ENCODE results near the gene PRKN. TPM values are rescaled to one million over a fixed set of nuclear protein-coding genes. Genes with fewer than 3 reads are reported as not detected.

Gene PRKN
- total RNA-seq, 2 donors from 2014 or later: 3.3 to 4.8 TPM

DNA sequence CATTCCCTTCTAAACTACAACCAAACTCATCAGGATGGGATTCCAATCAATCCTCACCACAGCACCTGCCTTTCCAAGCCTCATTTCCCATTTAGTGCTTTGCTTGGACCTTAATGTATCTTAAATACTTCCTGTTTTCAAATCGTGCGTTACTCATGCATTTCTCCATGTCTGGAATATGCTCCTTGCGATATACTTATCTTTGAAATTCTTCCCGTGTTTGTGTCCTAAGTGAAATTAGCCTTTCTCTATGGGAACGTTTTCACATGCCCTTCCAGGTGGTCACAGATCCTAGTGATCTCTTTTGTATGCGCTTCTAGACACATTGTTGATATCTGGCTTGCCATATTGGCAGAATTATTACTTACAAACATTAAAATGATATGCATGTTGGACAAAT lies 833.1 kb downstream of the PRKN start:
- H3K27ac ChIP-seq (ENCODE audit: low read depth, low read length): no peak overlapping the region
- H3K4me1 Mint-ChIP-seq: peaks cover 8% of the 10 kb centered on the region
- H3K9me3 ChIP-seq (ENCODE audit: control insufficient read depth, low read length): no peaks in the 10 kb centered on the region
- 87 to 95% methylated on average over 5 to 6 of the region's 6 CpGs for WGBS, 2 experiments (ENCODE audit: insufficient coverage in 1 of 2, insufficient read length in 1 of 2)
- no peak for DNase-seq
- H3K9ac ChIP-seq (ENCODE audit: extremely low read depth, low read length, poor library complexity, severe bottlenecking): no peak overlapping the region
- no peak overlapping the region for H3K4me3 ChIP-seq (ENCODE audit: low read length)
- TF ChIP-seq, protein P1, sequence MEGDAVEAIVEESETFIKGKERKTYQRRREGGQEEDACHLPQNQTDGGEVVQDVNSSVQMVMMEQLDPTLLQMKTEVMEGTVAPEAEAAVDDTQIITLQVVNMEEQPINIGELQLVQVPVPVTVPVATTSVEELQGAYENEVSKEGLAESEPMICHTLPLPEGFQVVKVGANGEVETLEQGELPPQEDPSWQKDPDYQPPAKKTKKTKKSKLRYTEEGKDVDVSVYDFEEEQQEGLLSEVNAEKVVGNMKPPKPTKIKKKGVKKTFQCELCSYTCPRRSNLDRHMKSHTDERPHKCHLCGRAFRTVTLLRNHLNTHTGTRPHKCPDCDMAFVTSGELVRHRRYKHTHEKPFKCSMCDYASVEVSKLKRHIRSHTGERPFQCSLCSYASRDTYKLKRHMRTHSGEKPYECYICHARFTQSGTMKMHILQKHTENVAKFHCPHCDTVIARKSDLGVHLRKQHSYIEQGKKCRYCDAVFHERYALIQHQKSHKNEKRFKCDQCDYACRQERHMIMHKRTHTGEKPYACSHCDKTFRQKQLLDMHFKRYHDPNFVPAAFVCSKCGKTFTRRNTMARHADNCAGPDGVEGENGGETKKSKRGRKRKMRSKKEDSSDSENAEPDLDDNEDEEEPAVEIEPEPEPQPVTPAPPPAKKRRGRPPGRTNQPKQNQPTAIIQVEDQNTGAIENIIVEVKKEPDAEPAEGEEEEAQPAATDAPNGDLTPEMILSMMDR (conservative IDR thresholded peaks at IDR 0.05): no peak
- no peak overlapping the region for H3K4me3 Mint-ChIP-seq
- peaks cover 31% of the 10 kb centered on the region for H3K27me3 Mint-ChIP-seq (ENCODE audit: insufficient read depth)
- no peaks in the 10 kb centered on the region for H3K36me3 ChIP-seq (ENCODE audit: control insufficient read depth, insufficient read depth, low read length)
- H3K36me3 Mint-ChIP-seq (ENCODE audit: low read depth): no peaks in the 10 kb centered on the region
- no peaks in the 10 kb centered on the region for H3K9me3 Mint-ChIP-seq
- H3K27me3 ChIP-seq (ENCODE audit: control insufficient read depth, insufficient read depth, low read length, poor library complexity, severe bottlenecking): no peaks in the 10 kb centered on the region
- H3K27ac Mint-ChIP-seq: no peak overlapping the region
- H3K4me1 ChIP-seq (ENCODE audit: control insufficient read depth, insufficient read depth, low read length): no peaks in the 10 kb centered on the region

DNA sequence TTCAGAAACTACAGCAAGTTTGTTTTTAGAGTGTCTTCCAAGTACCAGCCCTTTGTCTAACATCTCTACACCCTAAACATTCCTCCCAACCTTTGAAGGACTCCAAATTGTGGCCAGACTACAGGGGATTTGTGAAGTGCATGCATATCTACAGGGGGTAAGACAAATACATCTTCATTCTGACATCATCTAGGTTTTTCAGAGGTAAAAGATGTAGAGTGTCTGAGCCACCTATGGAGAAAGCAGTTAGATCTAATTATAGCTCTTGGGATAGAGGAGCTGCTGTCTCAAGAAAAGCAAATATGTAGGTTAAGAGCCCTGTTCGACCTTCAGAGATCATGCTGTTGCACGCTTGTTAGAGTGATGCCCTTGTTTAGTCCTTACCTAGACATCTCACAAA lies 836.0 kb downstream of the PRKN start:
- H3K27ac Mint-ChIP-seq: no peak overlapping the region
- no peaks in the 10 kb centered on the region for H3K36me3 ChIP-seq (ENCODE audit: control insufficient read depth, insufficient read depth, low read length)
- H3K4me3 ChIP-seq (ENCODE audit: low read length): no peak overlapping the region
- H3K9me3 Mint-ChIP-seq: no peaks in the 10 kb centered on the region
- H3K9me3 ChIP-seq (ENCODE audit: control insufficient read depth, low read length): no peaks in the 10 kb centered on the region
- H3K27ac ChIP-seq (ENCODE audit: low read depth, low read length): no peak overlapping the region
- H3K9ac ChIP-seq (ENCODE audit: extremely low read depth, low read length, poor library complexity, severe bottlenecking): no peak overlapping the region
- WGBS, 2 experiments (ENCODE audit: insufficient coverage in 1 of 2, insufficient read length in 1 of 2): 17% methylated on average over 2 of the region's 2 CpGs; no CpG with 5 or more reads in 1 of the 2 experiments
- peaks cover 36% of the 10 kb centered on the region for H3K27me3 Mint-ChIP-seq (ENCODE audit: insufficient read depth)
- no peaks in the 10 kb centered on the region for H3K4me1 ChIP-seq (ENCODE audit: control insufficient read depth, insufficient read depth, low read length)
- H3K4me3 Mint-ChIP-seq: no peak overlapping the region
- H3K36me3 Mint-ChIP-seq (ENCODE audit: low read depth): no peaks in the 10 kb centered on the region
- TF ChIP-seq, protein P1 (conservative IDR thresholded peaks at IDR 0.05): no peak
- no peak for DNase-seq
- H3K27me3 ChIP-seq (ENCODE audit: control insufficient read depth, insufficient read depth, low read length, poor library complexity, severe bottlenecking): no peaks in the 10 kb centered on the region
- peaks cover 8% of the 10 kb centered on the region for H3K4me1 Mint-ChIP-seq

DNA sequence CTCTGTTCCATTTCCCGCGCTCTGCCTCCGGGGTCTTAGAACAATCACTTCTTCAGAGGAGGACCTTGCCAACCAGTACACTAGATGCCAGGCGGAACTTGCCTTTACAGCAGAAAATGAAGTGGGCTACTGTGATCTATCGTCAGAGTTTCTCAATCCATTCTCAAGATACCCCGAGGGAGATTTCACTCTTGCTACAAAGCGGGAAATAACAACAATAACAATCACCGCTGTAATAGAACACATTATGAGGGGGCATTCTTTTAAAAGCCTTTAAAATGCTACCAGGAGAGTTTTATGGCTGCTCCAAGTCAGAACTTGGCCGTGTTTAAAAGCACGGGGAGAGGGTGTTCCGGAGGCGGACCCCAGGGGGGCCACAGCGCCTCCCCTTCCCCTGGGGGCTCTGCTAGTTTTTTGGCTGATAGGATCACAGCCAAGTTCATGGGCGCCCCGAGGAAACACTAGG lies 836.7 kb downstream of the PRKN start:
- H3K27me3 ChIP-seq (ENCODE audit: control insufficient read depth, insufficient read depth, low read length, poor library complexity, severe bottlenecking): no peaks in the 10 kb centered on the region
- TF ChIP-seq, protein P1 (conservative IDR thresholded peaks at IDR 0.05): no peak
- 37 to 41% methylated on average over 11 to 15 of the region's 15 CpGs for WGBS, 2 experiments (ENCODE audit: insufficient coverage in 1 of 2, insufficient read length in 1 of 2)
- H3K4me3 ChIP-seq (ENCODE audit: low read length): no peak overlapping the region
- H3K27me3 Mint-ChIP-seq (ENCODE audit: insufficient read depth): peaks cover 36% of the 10 kb centered on the region
- H3K27ac ChIP-seq (ENCODE audit: low read depth, low read length): no peak overlapping the region
- no peak overlapping the region for H3K27ac Mint-ChIP-seq
- no peaks in the 10 kb centered on the region for H3K9me3 Mint-ChIP-seq
- no peaks in the 10 kb centered on the region for H3K36me3 ChIP-seq (ENCODE audit: control insufficient read depth, insufficient read depth, low read length)
- H3K9ac ChIP-seq (ENCODE audit: extremely low read depth, low read length, poor library complexity, severe bottlenecking): no peak overlapping the region
- H3K4me1 ChIP-seq (ENCODE audit: control insufficient read depth, insufficient read depth, low read length): no peaks in the 10 kb centered on the region
- H3K4me3 Mint-ChIP-seq: no peak overlapping the region
- no peaks in the 10 kb centered on the region for H3K36me3 Mint-ChIP-seq (ENCODE audit: low read depth)
- no peaks in the 10 kb centered on the region for H3K9me3 ChIP-seq (ENCODE audit: control insufficient read depth, low read length)
- peaks cover 8% of the 10 kb centered on the region for H3K4me1 Mint-ChIP-seq
- DNase-seq: no peak

Data from endodermal cell (in vitro differentiated cells).